KG1 (cell line): Measurements from ENCODE around the gene USP9Y.
"Not testable (repeated sequence)": the region's sequence is repeated elsewhere in the genome, so short reads cannot be mapped to it uniquely, and the experiment has no call there.

Experiments
- DNase-seq: peaks from one replicate; lab custom pipeline; 2025; lab: John Stamatoyannopoulos, UW

USP9Y gene

GRCh38 chrY:12701181-12701695 is at the start of gene USP9Y:
TSS of gene USP9Y (plus strand) at chrY:12701231. CDS start at chrY:12709448, 8,217 bp downstream.
- DNase-seq: no peak

GRCh38 chrY:12651621-12652036 is 49.4 kb upstream of the USP9Y start:
- DNase-seq: no peak

DNA sequence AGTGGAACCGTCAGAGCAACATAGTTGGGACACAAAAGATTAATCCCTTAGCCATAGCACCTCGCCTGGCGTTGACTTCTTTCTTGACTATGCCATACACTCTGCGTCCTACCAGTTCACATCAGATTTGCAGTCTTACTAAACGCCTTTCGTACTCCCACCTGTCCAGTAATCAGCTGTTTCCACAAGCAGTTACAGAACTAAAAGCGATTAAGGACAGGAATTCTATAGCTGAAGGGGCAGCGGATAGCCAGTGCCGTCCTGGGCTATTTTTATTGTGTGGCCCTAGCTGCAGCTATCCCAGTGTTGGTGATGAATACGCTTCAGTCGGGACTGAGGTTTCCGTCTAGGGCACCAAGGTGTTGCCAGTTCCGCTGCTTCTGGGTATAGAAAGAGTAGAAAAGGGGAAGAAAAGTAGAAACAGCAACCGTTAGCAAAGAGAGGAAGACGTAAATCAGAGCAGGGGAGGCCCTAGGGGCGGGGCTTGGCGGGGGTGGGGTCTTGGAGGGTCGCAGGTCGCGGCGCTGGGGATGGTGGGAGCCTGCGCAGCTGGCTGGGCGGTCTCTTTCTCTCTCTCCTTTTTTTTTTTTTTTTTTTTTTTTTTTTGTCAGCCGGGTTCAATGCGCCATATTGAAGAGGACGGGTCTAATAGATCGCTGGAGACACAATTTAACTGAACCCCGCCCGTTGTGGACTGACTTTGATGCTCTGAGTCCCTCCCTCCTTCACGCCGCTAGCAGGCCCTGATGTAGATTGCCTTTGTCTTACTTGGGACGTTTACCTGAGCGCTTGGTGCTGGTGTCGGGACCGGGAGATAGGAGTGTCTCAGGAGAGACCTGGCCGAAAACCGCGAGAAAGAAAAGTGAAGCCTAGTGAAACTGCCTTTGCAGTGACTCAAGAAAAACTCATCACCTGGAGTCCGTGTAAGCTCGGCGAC is 39.0 kb upstream of the USP9Y start:
- peak; percentile 45 for DNase-seq

DNA sequence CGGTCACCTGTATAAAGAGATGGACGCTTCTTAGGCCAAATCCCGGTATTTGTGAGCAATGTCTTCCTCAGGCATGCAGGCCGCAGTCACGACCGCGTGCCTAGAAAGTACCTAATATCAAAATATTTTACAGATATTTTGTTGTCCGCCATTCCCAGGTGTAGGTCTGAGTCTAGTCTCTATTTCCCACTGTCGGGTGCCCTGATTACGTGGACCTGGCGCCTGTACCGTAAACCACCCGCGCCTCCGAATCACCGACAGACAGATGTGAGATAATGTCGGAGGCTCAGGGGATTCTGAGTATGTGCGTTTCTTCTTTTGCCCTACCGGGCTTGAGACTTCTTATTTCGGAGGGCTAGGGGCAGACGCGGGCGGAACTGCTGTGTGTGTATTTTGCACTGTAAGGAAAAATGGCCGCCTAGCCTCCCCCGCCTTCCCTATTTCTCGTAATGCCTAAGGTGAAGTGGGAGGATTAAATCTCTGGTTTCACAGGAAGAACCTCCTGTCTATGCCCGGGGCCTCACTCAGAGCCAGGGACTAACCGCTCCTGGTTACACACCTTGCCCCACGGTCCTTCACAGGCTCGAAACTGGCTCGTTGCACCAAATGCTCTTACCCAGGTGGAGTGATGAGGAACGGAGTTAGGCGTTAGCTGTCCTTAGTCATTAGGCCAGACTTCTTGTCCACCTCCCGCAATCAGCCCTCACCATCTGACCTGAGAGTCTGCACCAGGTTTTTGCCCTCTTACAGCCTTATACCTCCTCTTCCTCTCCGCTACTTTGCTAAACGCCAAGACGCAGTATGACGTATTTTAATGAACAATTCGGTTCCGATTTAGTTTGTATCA is 38.1 kb upstream of the USP9Y start:
- DNase-seq: peak; percentile 5

DNA sequence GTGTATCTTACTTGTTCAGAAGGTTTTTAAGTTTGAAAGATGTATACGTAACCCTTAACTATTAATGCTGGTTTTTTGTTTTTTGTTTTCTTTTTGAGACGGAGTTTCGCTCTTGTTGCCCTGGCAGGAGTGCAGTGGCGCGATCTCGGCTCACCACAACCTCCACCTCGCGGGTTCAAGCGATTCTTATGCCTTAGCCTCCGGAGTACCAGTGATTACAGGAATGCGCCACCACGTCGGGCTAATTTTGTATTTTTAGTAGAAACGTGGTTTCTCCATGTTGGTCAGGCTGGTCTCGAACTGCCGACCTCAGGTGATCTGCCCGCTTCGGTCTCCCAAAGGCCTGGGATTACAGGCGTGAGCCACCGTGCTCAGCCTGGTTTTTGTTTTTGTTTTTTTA is 37.2 kb upstream of the USP9Y start:
- not testable (repeated sequence) for DNase-seq

GRCh38 chrY:12678111-12678510 is 22.9 kb upstream of the USP9Y start:
- DNase-seq: no peak

DNA sequence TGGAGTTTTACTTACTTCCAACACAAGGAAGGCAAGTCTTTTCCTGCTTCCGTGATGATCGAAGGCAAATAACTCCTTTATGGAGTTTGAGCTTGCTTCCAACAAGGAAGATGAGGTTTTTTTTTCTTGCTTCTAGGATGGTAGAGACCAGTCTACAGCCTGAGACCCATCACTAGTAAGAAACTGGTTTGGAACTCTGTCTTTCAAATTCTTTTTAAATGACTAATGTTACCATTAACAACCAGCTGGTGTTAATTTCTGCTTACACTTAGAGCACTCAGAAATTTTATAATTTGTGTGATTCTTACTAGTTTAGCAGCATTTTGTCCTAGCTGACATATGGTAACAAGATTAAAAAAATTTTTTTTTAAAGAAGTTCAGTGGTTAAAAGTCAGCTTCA is 19.5 kb upstream of the USP9Y start:
- DNase-seq: no peak

DNA sequence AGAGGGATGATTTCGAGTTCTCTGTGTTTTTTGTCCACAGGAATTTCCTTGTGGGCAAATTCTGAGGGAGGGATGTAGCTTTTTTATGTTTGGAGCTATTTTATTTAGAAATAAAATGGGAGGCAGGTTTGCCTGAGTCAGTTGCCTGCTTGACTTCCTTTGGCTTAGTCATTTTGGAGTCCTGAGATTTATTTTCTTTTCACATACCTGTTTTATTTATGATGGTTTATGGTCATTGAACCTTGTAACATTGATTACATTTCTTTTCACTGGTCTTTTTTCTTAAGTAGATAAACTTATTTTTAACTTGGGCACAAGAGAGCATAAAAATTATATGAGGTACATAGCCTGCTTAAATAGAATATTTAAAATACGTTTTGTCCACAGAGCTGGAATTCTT is 12.7 kb upstream of the USP9Y start:
- DNase-seq: no peak

GRCh38 chrY:12700087-12700486 is 944 bp upstream of the USP9Y start:
- DNase-seq: no peak

DNA sequence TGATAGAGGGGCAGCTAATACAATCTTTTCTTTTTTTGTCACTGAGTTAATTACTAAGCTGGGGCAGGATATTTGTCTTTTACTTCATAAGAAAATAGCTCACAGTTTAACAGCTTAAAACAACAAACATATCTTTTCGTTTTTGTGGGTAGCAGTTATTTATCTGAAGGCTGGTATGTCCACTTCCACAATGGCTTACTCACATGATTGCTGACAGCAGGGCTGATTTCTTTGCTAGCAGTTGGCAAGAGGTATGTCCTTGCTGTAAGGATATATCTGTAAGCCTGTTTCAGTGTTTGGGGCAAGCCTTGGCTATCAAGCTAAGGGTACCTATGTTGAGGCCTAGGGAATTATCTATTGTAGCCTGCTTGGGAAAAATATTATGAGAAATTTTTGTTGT is 1.1 kb downstream of the USP9Y start:
- DNase-seq: no peak

DNA sequence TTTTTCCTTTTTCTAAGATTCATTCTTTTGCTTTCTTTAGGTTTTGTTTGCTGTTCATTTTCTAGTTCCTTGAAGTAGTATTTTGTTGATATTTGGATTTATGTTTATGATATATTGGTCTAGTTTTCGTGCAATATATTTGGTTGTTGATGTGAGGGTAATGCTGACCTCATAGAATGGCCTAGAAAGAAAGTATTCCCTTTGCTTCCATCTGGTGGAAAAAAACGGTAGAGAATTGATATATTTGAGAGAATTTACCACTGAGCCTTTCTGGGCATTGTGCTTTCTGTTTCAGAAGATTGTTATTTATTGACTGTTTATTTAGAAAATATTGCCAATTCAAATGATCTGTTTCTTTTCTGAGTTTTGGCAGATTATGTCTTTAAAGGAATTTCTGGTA is 9.4 kb downstream of the USP9Y start:
- DNase-seq: no peak

DNA sequence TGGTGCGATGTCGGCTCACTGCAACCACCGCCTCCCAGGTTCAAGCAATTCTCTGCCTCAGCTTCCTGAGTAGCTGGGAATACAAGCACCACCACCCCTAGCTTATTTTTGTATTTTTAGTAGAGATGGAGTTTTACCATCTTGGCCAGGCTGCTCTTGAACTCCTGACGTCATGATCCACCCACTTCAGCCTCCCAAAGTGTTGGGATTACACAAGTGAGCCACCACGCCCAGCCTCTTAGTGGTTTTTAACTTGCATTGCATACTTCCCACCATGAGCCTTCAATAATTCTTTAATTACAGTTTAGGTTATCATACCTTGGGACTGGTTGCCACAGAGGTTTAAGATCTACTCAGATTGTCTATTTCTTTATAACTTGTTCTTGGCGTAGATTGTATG is 14.3 kb downstream of the USP9Y start:
- DNase-seq: no peak

DNA sequence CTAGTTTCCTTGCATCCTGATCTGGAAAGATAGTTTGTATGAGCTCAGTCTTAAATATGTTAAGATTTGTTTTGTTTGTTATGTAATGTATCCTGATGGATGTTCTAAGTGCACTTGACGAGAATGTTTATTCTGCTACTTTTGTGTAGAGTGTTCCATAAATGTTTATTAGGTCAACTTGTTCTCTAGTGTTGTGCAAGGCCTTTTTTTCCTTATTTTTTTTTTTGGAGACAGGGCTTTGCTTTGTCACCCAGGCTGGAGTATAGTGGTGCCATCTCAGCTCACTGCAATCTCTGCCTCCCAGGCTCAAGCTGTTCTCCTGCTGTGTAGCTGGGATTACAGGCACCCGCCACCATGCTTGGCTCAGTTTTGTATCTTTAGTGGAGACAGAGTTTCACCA is 28.7 kb downstream of the USP9Y start:
- no peak for DNase-seq

DNA sequence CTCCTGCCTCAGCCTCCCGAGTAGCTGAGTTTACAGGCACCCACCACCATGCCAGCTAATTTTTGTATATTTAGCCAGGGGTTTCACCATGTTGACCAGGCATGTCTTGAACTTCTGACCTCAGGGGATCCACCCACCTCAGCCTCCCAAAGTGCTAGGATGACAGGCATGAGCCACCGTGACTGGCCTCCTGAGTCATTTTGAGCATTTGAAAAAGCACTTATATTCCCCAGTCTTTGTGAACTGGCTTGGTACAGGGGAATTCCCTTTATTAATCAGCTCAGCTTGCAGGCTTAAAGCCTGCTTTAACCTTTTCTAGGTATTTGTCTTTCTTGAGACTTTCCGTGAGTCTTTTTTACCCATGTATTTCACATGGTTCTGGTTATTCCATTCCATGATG is 32.6 kb downstream of the USP9Y start:
- DNase-seq: no peak

- DNase-seq: no peak
Measured at GRCh38 chrY:12734051-12734450, 33.0 kb downstream of the USP9Y start.

DNA sequence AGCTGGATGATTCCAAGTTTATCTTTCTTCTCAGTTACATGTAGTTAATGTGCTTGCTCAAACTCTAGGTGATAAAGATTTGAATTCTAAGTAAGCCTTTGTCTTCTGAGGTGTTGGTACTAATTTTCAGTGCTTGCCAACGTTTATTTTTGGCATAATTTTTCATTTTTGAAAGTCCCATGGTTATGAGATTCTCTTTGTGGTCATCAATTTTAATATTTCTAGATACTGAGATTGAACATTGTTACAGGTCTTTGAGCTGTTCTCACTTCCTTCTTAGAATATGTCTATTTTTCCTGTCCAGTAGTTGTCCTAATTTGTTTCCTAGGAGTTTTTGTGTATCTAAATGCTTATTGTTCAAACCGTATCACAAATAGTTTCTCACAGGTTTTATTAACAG is 40.4 kb downstream of the USP9Y start:
- no peak for DNase-seq

GRCh38 chrY:12742725-12743124 is 41.7 kb downstream of the USP9Y start:
- no peak for DNase-seq

DNA sequence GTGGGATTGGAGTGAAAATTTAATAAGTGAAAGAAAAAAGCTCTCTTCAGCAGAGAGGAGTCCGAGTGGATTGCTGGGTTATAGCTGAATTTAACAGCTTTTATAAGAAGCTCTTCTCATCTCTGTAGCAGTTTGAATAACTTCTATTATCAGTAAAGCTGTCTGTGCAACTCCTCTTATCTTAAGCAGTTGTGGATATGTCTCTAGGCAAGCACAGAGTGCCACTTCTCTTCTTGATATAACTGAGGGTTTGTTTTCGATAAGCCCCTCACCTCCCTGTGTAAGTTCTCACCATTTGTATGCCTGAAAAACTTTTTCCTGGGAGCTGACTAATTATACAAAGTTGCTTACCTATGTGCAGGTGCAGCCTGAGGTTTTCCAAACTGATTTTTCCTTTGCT is 43.1 kb downstream of the USP9Y start:
- DNase-seq: no peak

DNA sequence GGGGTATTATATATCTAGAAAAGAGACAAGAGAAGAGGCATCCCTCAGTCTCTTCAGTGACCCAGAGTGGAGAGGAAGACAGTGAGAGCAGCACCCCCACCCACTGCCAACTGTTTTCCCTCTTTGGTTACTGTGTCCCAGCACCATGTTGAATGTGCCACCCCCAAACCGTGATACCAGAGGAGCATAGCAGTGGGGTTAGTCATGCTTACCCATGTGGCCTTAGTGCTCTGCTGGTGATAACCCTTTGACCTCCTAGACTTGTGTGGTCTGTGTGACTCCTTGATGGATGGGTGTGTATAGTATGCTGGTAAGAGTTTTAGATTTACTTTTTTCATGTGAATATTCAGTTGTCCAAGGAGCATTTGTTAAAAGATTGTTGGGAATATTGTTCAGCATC is 48.3 kb downstream of the USP9Y start:
- DNase-seq: no peak

- no peak for DNase-seq
Measured at GRCh38 chrY:12752856-12753255, 51.8 kb downstream of the USP9Y start.

- DNase-seq: no peak
Measured at GRCh38 chrY:12756021-12756420, 55.0 kb downstream of the USP9Y start.

DNA sequence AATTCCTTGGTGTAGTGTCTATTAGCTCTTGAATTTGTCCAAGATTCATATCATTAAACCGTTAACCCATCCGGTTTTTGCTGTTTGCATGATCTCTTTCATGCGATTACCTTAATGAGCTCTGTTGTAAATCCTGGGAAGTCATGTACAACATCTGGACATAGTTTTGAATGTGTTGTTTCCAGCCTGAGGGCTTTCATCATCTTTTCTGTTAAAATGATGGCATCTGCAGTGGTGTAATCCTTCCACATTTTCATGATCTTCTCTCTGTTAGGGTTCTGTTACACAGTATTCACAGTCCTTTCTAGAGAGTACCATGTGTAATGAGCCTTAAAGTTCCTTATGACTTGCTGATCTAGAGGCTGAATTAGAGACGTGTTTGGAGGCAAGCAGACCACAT is 64.9 kb downstream of the USP9Y start:
- DNase-seq: no peak

- no peak for DNase-seq
Measured at GRCh38 chrY:12784521-12784920, 83.5 kb downstream of the USP9Y start.
